Stimulated activated CD8-positive, alpha-beta memory T cell treated with anti-CD3 and anti-CD28 coated beads, Interleukin-4, amount 100 ng/mL, for 1 hour (primary cell): ENCODE data around the gene BCL7B.
"Not testable (repeated sequence)": the region's sequence is repeated elsewhere in the genome, so short reads cannot be mapped to it uniquely, and the experiment has no call there.

Source experiments
- DNase-seq, 2 donors: peaks; one replicate each; pipeline ENCODE4 v3.0.0-alpha.2; 2020; ENCODE audit warnings: low read depth in 2 of 2, low spot score in 1 of 2

BCL7B gene

DNA sequence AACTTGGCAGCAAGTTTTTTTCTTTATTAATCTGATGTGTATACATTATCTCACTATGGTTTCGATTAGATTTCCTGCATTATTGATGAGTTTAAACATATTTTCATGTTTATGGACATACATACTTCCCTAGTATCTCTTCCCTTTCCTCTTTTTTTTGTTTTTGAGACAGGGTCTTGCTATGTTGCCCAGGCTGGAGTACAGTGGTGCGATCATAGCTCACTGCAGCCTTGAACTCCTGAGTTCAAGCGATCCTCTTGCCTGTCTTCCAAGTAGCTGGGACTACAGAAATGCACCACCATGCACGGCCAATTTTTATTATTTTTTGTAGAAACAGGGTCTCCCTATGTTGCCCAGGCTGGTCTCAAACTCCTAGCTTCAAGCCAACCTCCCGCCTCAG lies 54.3 kb downstream of the BCL7B start:
- DNase-seq, result no peak

DNA sequence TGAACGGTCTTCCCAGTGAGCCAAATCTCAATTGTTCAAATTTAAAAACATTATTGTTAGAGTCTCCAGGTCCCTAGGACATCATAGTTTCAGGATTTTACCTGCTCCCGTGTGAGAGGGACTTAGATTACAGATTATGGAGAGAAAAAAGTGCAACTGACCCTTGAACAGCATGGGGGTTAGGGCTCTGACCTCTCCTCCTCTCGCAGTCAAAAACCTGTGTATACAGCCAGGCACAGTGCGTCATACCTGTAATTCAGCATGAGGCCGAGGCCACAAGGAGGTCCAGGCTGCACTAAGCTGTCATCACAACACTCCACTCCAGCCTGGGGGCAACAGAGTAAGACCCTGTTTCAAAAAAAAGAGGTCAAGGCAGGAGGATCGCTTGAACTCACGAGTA lies 60.9 kb downstream of the BCL7B start:
- no peak for DNase-seq

DNA sequence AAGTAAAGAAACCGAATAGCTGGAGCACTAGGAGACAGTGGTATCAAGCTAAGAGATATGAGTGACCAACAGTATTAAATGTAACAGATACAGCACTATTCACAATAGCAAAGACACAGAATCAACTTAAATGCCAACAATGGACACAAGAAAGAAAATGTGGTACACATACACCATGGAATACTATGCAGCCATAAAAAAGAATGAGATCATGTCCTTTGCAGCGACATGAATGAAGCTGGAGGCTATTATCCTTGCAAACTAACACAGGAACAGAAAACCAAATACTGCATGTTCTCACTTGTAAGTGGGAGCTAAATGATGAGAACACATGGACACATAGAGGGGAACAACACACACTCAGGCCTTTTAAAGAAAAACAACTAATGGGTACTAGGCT lies 62.0 kb downstream of the BCL7B start:
- DNase-seq, result not testable (repeated sequence)

DNA sequence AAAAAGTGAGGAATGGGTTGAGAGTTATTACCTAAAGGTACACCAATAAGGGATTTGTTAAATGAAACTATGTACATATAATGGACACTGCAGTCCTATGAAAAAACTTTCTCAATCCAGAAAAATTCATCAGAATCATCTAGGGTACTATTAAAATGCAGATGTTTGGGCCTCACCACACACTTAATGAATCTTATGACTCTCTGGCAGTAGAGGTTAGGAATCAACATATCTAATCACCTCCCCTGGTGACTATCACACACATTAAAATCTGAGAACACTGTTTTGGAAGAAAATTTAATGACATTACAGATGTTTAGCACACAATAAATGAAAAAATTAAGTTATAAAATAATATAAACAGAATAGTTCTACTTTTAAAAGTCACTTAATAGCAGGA lies 67.5 kb downstream of the BCL7B start:
- no peak for DNase-seq

DNA sequence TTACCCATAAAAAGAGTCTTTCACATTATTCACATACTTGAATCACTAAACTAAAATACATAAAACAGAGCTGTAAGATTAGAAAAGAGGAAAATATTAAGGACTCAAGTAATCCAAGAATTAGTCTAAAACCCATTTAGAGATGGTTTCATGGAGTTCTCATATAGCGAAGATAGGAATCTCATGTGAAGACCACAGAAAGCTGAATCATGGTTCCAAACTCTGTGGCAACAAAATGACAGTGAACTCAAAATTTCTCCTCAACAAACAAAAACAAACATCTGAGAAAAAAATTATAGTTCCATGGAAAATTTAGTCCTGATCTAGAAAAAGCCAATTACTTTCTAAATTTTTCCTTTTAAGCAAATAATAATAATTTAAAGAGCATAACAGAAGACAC lies 70.0 kb downstream of the BCL7B start:
- DNase-seq, result no peak
